Brain microvascular endothelial cell (primary cell): ENCODE results near the gene PYCARD.
"Not testable (repeated sequence)": the region's sequence is repeated elsewhere in the genome, so short reads cannot be mapped to it uniquely, and the experiment has no call there.

Source experiments
- DNase-seq: peaks from one replicate; pipeline ENCODE4 v3.0.0-alpha.2; 2020
- H3K27ac ChIP-seq: fragments of 250-450 bp; sonication (Bioruptor Pico); 2 replicates; pipeline ENCODE4 v1.5.1; 2020; ENCODE audit warnings: mild to moderate bottlenecking, moderate library complexity
- H3K27me3 ChIP-seq: fragments of 250-450 bp; sonication (Bioruptor Pico); replicated peaks from 2 replicates; pipeline ENCODE4 v1.5.1; 2020; ENCODE audit warnings: mild to moderate bottlenecking
- H3K36me3 ChIP-seq: fragments of 250-450 bp; sonication (Bioruptor Pico); replicated peaks from 2 replicates; pipeline ENCODE4 v1.5.1; 2020; ENCODE audit warnings: mild to moderate bottlenecking
- H3K4me3 ChIP-seq: 2 replicates; pipeline ENCODE4 v1.5.1; 2011; ENCODE audit warnings: low read depth, mild to moderate bottlenecking, control low read depth, low read length, moderate library complexity
- in situ Hi-C: cut with HindIII; loops from 2 replicates; pipeline ENCODE4 v1.10.0; 2017; ENCODE audit warnings: low sequenced_read_pairs, low pct_ligation_motif_present
- TF ChIP-seq, protein P1 (sequence below): IDR thresholded peaks from 2 replicates; pipeline ENCODE4 v1.5.1; 2011; ENCODE audit warnings: low read depth, mild to moderate bottlenecking, moderate library complexity, low read length, control low read depth, inconsistent platforms; ENCODE audit errors: missing control alignments

The PYCARD gene

DNA sequence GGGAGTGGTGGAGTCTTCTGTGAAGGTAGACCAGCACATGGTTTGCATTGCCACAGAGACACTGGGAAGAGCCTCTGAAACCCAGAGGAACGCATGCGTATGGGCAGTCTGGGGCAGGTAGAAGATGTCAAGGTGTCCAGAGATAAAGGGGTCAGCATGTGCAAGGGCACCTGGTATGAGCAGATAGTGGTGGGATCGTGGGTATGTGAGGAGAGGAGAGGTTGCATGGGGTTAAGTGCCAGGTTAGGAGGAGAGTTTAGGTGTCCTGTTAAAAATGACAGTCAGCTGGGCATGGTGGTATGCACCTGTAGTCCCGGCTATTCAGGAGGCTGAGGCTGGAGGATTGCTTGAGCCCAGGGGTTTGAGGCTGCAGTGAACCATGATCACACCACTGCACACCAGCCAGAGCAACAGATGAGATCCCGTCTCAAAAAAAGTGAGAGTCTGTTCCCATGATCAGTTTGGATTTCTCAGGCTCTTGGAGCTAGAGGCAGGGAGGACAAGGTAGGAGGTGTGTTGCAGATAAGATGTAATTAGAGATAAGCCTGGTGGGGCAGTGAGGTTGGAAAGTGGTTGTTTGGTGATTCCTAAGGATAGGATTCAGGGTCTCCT lies 3.0 kb downstream of the PYCARD start:
- Histone ChIP-seq H3K4me3 (no peak overlapping the region), H3K27me3 (no peaks in the 10 kb centered on the region), H3K27ac (no peak overlapping the region), H3K36me3 (peaks cover 32% of the 10 kb centered on the region)
- DNase-seq: no peak
- in situ Hi-C loops: loop anchor here (25.0 kb wide), 1 partner anchor 263 kb away; the partner anchor contains the start of genes ARMC5 and TGFB1I1
- TF ChIP-seq, protein P1, sequence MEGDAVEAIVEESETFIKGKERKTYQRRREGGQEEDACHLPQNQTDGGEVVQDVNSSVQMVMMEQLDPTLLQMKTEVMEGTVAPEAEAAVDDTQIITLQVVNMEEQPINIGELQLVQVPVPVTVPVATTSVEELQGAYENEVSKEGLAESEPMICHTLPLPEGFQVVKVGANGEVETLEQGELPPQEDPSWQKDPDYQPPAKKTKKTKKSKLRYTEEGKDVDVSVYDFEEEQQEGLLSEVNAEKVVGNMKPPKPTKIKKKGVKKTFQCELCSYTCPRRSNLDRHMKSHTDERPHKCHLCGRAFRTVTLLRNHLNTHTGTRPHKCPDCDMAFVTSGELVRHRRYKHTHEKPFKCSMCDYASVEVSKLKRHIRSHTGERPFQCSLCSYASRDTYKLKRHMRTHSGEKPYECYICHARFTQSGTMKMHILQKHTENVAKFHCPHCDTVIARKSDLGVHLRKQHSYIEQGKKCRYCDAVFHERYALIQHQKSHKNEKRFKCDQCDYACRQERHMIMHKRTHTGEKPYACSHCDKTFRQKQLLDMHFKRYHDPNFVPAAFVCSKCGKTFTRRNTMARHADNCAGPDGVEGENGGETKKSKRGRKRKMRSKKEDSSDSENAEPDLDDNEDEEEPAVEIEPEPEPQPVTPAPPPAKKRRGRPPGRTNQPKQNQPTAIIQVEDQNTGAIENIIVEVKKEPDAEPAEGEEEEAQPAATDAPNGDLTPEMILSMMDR: no peak

DNA sequence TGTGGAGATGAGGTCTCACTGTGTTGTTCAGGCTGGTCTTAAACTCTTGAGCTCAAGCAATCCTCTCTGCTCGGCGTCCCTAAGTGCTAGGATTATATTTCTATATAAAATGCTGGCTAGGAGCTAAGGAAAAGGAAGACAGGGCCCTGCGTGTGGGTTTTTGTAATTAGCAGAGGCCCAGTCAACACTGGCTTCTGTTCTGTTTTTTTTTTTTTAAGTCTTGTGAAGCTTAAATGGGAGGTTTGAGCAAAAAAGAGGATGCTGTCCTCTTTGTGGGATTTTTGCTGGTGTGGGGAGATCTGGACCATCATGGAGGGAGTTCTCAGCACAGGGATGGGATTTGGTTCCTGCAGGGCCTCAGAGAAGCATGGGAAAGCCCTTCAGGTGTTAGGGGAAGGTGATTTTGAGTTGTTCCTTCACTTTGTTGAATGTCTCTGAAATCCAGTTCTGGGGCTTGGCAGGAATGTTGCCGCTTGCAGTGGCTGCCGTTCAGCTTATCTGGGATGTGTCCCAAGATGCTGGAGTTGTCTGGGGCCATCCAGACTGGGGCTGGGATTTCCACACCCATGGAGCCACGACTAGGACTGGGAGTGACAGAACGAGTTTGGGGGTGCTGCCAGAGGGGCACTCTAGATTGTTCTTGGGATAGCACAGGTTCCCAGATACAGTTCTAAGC lies 4.2 kb downstream of the PYCARD start:
- in situ Hi-C loops: loop anchor here (25.0 kb wide), 1 partner anchor 264 kb away; the partner anchor contains the start of genes ARMC5 and TGFB1I1
- TF ChIP-seq, protein P1: no peak
- Histone ChIP-seq H3K27me3 (no peaks in the 10 kb centered on the region), H3K36me3 (peaks cover 43% of the 10 kb centered on the region), H3K27ac (no peak overlapping the region), H3K4me3 (no peak overlapping the region)
- DNase-seq: no peak

DNA sequence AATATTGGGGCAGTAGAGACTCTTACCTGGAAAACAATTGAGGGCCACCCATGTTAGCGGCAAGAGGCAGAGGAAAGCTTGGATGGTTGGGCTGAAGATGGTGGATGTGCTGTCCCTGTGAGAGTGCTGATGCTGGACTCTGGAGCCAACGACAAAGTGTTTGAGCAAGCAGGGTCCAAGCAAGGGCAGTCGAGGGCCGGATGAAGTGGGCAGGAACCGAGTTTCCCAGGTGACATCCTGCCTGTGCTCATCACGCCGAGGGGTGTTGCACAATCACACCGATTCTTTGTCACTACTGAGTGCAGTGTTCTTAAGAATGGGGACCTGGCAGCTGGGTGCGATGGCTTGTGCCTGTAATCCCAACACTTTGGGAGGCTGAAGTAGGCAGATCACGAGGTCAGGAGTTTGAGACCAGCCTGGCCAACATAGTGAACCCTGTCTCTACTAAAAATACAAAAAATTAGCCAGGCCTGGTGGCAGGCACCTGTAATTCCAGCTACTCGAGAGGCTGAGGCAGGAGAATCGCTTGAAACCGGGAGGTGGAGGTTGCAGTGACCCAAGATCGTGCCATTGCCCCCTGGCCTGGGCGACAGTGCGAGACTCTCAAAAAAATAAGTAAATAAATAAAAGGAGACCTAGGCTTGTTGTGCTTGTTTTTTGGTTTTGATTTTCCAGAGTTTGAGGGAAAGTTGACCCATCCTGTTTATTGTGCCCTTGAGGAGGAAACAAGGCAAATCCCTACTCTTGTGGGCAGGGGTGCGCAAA lies 6.1 kb downstream of the PYCARD start:
- no peak overlapping the region for H3K27ac ChIP-seq
- in situ Hi-C loops: loop anchor here (25.0 kb wide), 1 partner anchor 266 kb away; the partner anchor contains the start of genes ARMC5 and TGFB1I1
- H3K36me3 ChIP-seq: peaks cover 61% of the 10 kb centered on the region
- no peak overlapping the region for H3K4me3 ChIP-seq
- H3K27me3 ChIP-seq: no peaks in the 10 kb centered on the region
- TF ChIP-seq, protein P1: no peak
- no peak for DNase-seq

DNA sequence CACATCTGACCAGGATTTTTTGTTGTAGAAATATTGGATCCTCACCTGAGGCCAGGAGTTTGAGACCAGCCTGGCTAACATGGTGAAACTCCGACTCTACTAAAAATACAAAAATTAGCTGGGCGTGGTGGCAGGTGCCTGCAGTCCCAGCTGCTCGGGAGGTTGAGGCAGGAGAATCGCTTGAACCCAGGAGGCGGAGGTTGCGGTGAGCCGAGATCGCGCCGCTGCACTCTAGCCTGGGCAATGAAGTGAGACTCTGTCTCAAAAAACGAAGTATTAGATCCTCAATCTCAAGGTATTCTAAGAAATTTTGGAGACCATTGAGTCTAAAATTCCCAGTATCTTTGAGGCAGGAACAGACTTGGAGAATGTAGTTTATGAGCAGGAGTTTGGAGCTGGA lies 6.7 kb downstream of the PYCARD start:
- H3K36me3 ChIP-seq: peaks cover 68% of the 10 kb centered on the region
- not testable (repeated sequence) for DNase-seq, H3K4me3 ChIP-seq, H3K27me3 ChIP-seq, H3K27ac ChIP-seq
- in situ Hi-C loops: loop anchor here (25.0 kb wide), 1 partner anchor 266 kb away; the partner anchor contains the start of genes ARMC5 and TGFB1I1

DNA sequence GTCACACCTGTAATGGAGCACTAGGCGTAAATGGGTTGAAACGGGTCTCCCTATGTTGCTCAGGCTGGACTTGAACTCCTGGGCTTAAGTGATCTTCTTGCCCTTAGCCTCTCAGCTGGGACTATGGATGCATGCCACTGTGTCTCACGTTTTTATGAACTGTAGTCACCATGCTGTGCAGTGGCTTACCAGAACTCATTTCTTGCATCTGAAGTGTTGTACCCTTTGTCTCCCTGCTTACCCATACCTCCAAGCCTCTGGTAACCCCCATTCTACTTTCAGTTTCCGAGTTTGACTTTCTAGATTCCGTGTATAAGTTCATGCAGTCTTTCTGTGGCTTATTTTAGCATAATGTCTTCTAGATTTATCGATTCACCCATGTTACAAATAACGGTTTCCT lies 7.7 kb downstream of the PYCARD start:
- no peak for DNase-seq
- in situ Hi-C loops: loop anchor here (25.0 kb wide), 1 partner anchor 267 kb away; the partner anchor contains the start of genes ARMC5 and TGFB1I1
- H3K36me3 ChIP-seq: peaks cover 77% of the 10 kb centered on the region

More for the DNA sequence above, 7.7 kb downstream of the PYCARD start:
- TF ChIP-seq, protein P1: no peak
- H3K27ac ChIP-seq: no peak overlapping the region
- no peak overlapping the region for H3K4me3 ChIP-seq
- no peaks in the 10 kb centered on the region for H3K27me3 ChIP-seq
